CD14-positive monocyte (primary cell): ENCODE results near the gene EXOC4. TPM values are rescaled to one million over a fixed set of nuclear protein-coding genes. Genes with fewer than 3 reads are reported as not detected.

ENCODE experiments used
- DNase-seq, 3 donors: peaks; one replicate each; pipeline ENCODE4 v3.0.0-alpha.2; 2011 to 2022
- H2AFZ ChIP-seq: 2 replicates; pipeline ENCODE4 v1.6.0; 2012; ENCODE audit warnings: mild to moderate bottlenecking, low read depth, low read length, inconsistent platforms; ENCODE audit not compliant: insufficient read depth, poor library complexity, severe bottlenecking
- H3K27ac ChIP-seq, 2 donors: 1 replicate in 1 of 2; 2 replicates in 1 of 2; pipeline ENCODE4 v1.5.1; 2012 to 2013; ENCODE audit warnings: low read length in 2 of 2, control low read depth in 1 of 2, inconsistent platforms in 1 of 2, low read depth in 1 of 2, mild to moderate bottlenecking in 1 of 2
- H3K27me3 ChIP-seq, 2 donors: one replicate each; pipeline versions ENCODE4 v1.6.0 to v1.6.1; 2011 to 2013; ENCODE audit warnings: low read length in 2 of 2; ENCODE audit not compliant: control insufficient read depth in 2 of 2, insufficient read depth in 2 of 2
- H3K36me3 ChIP-seq, 2 donors: replicated peaks in 1 of 2; 1 replicate in 1 of 2; 2 replicates in 1 of 2; pipeline versions ENCODE4 v1.5.1 to v1.6.1; 2012 to 2013; ENCODE audit warnings: low read length in 2 of 2, control low read depth in 1 of 2, inconsistent platforms in 1 of 2, mild to moderate bottlenecking in 1 of 2; ENCODE audit not compliant: insufficient read depth in 2 of 2, control insufficient read depth in 1 of 2
- H3K4me1 ChIP-seq, 2 donors: 1 replicate in 1 of 2; 2 replicates in 1 of 2; pipeline versions ENCODE4 v1.5.1 to v1.6.1; 2012 to 2013; ENCODE audit warnings: low read length in 2 of 2, control low read depth in 1 of 2, inconsistent platforms in 1 of 2, mild to moderate bottlenecking in 1 of 2, moderate library complexity in 1 of 2; ENCODE audit not compliant: insufficient read depth in 2 of 2, control insufficient read depth in 1 of 2
- H3K4me2 ChIP-seq: replicated peaks from 2 replicates; pipeline ENCODE3; 2012; ENCODE audit warnings: low read length, moderate library complexity, mild to moderate bottlenecking; ENCODE audit not compliant: poor library complexity, severe bottlenecking; ENCODE audit errors: extremely low read depth
- H3K4me3 ChIP-seq, 3 experiments: fragments of 200-600 bp in 1 of 3; sonication (generic) in 1 of 3; replicated peaks in 1 of 3; 1 replicate in 2 of 3; 2 replicates in 1 of 3; pipeline ENCODE4 v1.5.1; 2011 to 2013; ENCODE audit warnings: low read length in 3 of 3, mild to moderate bottlenecking in 3 of 3, control low read depth in 2 of 3, low read depth in 2 of 3, inconsistent platforms in 1 of 3, moderate library complexity in 1 of 3
- H3K79me2 ChIP-seq: 2 replicates; pipeline ENCODE4 v1.6.0; 2012; ENCODE audit warnings: mild to moderate bottlenecking, control low read depth, inconsistent platforms, low read length, moderate library complexity; ENCODE audit not compliant: insufficient read depth
- H3K9ac ChIP-seq: 2 replicates; pipeline ENCODE4 v1.6.0; 2017; ENCODE audit warnings: low read length, mild to moderate bottlenecking; ENCODE audit not compliant: insufficient read depth, poor library complexity, severe bottlenecking
- H3K9me3 ChIP-seq, 2 donors: replicated peaks in 1 of 2; 1 replicate in 1 of 2; 2 replicates in 1 of 2; pipeline versions ENCODE4 v1.5.1 to v1.6.1; 2012 to 2013; ENCODE audit warnings: low read length in 2 of 2, control low read depth in 1 of 2; ENCODE audit not compliant: control insufficient read depth in 1 of 2, insufficient read depth in 1 of 2
- H4K20me1 ChIP-seq: 2 replicates; pipeline ENCODE4 v1.6.0; 2012; ENCODE audit warnings: mild to moderate bottlenecking, low read length, control low read depth, moderate library complexity; ENCODE audit not compliant: insufficient read depth
- H3K27ac Mint-ChIP-seq, 7 donors: one replicate each; pipeline ENCODE4 v1.8.0; 2020; ENCODE audit warnings: mild to moderate bottlenecking in 7 of 7, mixed read lengths in 7 of 7, moderate library complexity in 6 of 7, inconsistent platforms in 2 of 7
- H3K27me3 Mint-ChIP-seq, 3 donors: one replicate each; pipeline ENCODE4 v1.8.0; 2021 to 2022; ENCODE audit warnings: low read depth in 3 of 3, mild to moderate bottlenecking in 3 of 3, mixed read lengths in 3 of 3, moderate library complexity in 3 of 3, inconsistent platforms in 1 of 3
- H3K36me3 Mint-ChIP-seq, 2 donors: one replicate each; pipeline ENCODE4 v1.8.0; 2020; ENCODE audit warnings: mixed read lengths in 2 of 2, inconsistent platforms in 1 of 2, mild to moderate bottlenecking in 1 of 2
- H3K4me1 Mint-ChIP-seq: one replicate; pipeline ENCODE4 v1.8.0; 2020; ENCODE audit warnings: mild to moderate bottlenecking, mixed read lengths
- H3K4me3 Mint-ChIP-seq, 2 donors: one replicate each; pipeline ENCODE4 v1.8.0; 2020; ENCODE audit warnings: mild to moderate bottlenecking in 2 of 2, mixed read lengths in 2 of 2, moderate library complexity in 1 of 2
- H3K9me3 Mint-ChIP-seq, 7 donors: one replicate each; pipeline ENCODE4 v1.8.0; 2020 to 2022; ENCODE audit warnings: mixed read lengths in 7 of 7, mild to moderate bottlenecking in 6 of 7, moderate library complexity in 6 of 7, inconsistent platforms in 2 of 7
- WGBS: methylation state at CpG from one replicate; pipeline ENCODE4 v1.1.5; 2013; ENCODE audit warnings: missing lambda C conversion rate; ENCODE audit not compliant: insufficient coverage; 5-methylcytosine and 5-hydroxymethylcytosine counted together
- intact Hi-C, 2 donors: fragments of 100-400 bp; cut with micrococcal nuclease; formaldehyde crosslinking; loops; one replicate each; pipeline versions ENCODE4 v1.15.0 to v1.15.1; 2023
- polyA plus RNA-seq, 3 donors: library from polyadenylated mRNA; depleted of rRNA in 1 of 3; unstranded in 2 of 3; stranded (reverse) in 1 of 3; fragments of 300-500 nt in 2 of 3; fragments of >200 nt in 1 of 3; fragmentation: Illumina TruSeq in 2 of 3; gene quantifications; 1 replicate in 2 of 3; 2 replicates in 1 of 3; pipeline ENCODE4 v1.2.3, GENCODE V29; 2012 to 2021
- TF ChIP-seq, protein P1 (sequence below): fragments of 200-600 bp; IDR thresholded peaks from one replicate; pipeline ENCODE4 v1.8.0; 2022; ENCODE audit warnings: antibody characterized with exemption, mild to moderate bottlenecking

Gene EXOC4
- polyA plus RNA-seq, 3 donors = 20.6 to 22.3 (median 22.3) TPM

DNA sequence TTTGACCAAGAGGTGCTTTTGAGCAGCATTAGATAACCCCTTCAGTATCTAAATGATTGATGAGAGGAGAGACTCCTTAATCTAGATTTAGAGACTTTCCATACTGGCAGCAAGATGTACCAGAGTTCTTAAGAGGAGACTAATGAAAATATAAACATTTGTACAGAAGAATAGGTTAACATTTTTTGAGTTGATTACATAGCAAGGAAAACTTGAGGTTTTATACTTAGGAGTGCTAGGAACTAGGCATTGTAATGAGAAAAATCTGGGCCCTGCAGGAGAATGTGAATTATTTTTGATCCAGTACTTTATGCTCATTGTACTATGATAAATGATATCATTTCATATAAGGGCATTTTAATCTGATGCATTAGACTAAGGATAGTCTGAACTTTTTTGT, 261.7 kb downstream of the EXOC4 start:
- no peak overlapping the region for H3K9ac ChIP-seq
- intact Hi-C loops = no loop called here
- H3K4me3 Mint-ChIP-seq = no peak overlapping the region
- peaks cover 0 to 3% of the 10 kb centered on the region in 2 donors for H3K9me3 ChIP-seq
- no peaks in the 10 kb centered on the region for H3K27me3 Mint-ChIP-seq
- H3K4me2 ChIP-seq = no peak overlapping the region
- H3K27me3 ChIP-seq = no peaks in the 10 kb centered on the region
- H3K4me1 Mint-ChIP-seq = no peaks in the 10 kb centered on the region
- DNase-seq = no peak
- no peak overlapping the region for H3K27ac Mint-ChIP-seq
- H3K9me3 Mint-ChIP-seq = peaks cover 0 to 3% (median 0%) of the 10 kb centered on the region in 7 donors
- no peaks in the 10 kb centered on the region for H3K79me2 ChIP-seq
- H3K4me1 ChIP-seq = no peaks in the 10 kb centered on the region
- peaks cover 4% of the 10 kb centered on the region in 2 donors for H3K36me3 Mint-ChIP-seq
- no peak overlapping the region for H3K27ac ChIP-seq
- no peak overlapping the region for H2AFZ ChIP-seq
- H3K36me3 ChIP-seq = no peaks in the 10 kb centered on the region
- H3K4me3 ChIP-seq = no peak overlapping the region
- TF ChIP-seq, protein P1, sequence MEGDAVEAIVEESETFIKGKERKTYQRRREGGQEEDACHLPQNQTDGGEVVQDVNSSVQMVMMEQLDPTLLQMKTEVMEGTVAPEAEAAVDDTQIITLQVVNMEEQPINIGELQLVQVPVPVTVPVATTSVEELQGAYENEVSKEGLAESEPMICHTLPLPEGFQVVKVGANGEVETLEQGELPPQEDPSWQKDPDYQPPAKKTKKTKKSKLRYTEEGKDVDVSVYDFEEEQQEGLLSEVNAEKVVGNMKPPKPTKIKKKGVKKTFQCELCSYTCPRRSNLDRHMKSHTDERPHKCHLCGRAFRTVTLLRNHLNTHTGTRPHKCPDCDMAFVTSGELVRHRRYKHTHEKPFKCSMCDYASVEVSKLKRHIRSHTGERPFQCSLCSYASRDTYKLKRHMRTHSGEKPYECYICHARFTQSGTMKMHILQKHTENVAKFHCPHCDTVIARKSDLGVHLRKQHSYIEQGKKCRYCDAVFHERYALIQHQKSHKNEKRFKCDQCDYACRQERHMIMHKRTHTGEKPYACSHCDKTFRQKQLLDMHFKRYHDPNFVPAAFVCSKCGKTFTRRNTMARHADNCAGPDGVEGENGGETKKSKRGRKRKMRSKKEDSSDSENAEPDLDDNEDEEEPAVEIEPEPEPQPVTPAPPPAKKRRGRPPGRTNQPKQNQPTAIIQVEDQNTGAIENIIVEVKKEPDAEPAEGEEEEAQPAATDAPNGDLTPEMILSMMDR = no peak
- H4K20me1 ChIP-seq = no peaks in the 10 kb centered on the region

DNA sequence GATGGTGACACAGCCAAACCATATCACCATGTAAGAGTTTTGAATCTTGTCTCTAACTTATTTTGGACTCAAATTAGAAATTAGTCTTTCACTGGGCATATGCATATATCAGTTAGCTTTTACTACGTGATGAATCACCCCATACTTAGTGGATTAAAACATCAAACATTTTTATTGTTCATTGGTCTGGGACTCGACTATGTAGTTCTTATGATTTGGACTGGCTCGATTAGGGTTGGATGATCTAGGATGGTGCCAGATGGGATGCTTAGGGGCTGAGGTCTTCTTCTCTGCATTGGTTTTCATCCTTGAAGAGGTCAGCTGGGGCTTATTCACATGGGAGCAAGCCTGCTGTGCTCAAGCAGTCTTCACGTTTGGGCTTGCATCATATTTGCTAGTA, 264.9 kb downstream of the EXOC4 start:
- Histone ChIP-seq H3K27ac (no peak overlapping the region), H3K4me1 (no peaks in the 10 kb centered on the region), H3K9ac (no peak overlapping the region), H3K27me3 (no peaks in the 10 kb centered on the region), H3K79me2 (no peaks in the 10 kb centered on the region), H3K4me2 (no peak overlapping the region), H4K20me1 (no peaks in the 10 kb centered on the region), H3K9me3 (peaks cover 0 to 3% of the 10 kb centered on the region in 2 donors), H3K36me3 (no peaks in the 10 kb centered on the region), H2AFZ (no peak overlapping the region), H3K4me3 (no peak overlapping the region)
- Mint-ChIP-seq H3K4me3 (no peak overlapping the region), H3K27me3 (no peaks in the 10 kb centered on the region), H3K27ac (no peak overlapping the region), H3K4me1 (no peaks in the 10 kb centered on the region), H3K36me3 (peaks cover 4 to 5% of the 10 kb centered on the region in 2 donors), H3K9me3 (peaks cover 0 to 3% (median 2%) of the 10 kb centered on the region in 7 donors)
- intact Hi-C loops = no loop called here
- TF ChIP-seq, protein P1 = no peak
- DNase-seq = no peak
- 100% methylated on average over 2 of the region's 4 CpGs for WGBS
